Endodermal cell (in vitro differentiated cells): ENCODE results near the gene PLSCR5. TPM values are rescaled to one million over a fixed set of nuclear protein-coding genes. Genes with fewer than 3 reads are reported as not detected.

Experiments
- DNase-seq: peaks from one replicate; pipeline ENCODE4 v3.0.0-alpha.2; 2017
- H3K27ac ChIP-seq: 2 replicates; pipeline ENCODE4 v1.5.1; 2013; ENCODE audit warnings: mild to moderate bottlenecking, low read depth, low read length, moderate library complexity
- H3K27me3 ChIP-seq: 2 replicates; pipeline ENCODE4 v1.6.1; 2013; ENCODE audit warnings: mild to moderate bottlenecking, low read length, moderate library complexity; ENCODE audit not compliant: insufficient read depth, control insufficient read depth, poor library complexity, severe bottlenecking
- H3K36me3 ChIP-seq: 2 replicates; pipeline ENCODE4 v1.7.0; 2013; ENCODE audit warnings: mild to moderate bottlenecking, low read length, moderate library complexity; ENCODE audit not compliant: control insufficient read depth, insufficient read depth
- H3K4me1 ChIP-seq: one replicate; pipeline ENCODE4 v1.7.0; 2013; ENCODE audit warnings: low read length; ENCODE audit not compliant: control insufficient read depth, insufficient read depth
- H3K4me3 ChIP-seq: 2 replicates; pipeline ENCODE4 v1.5.1; 2013; ENCODE audit warnings: mild to moderate bottlenecking, low read length, moderate library complexity
- H3K9ac ChIP-seq: 2 replicates; pipeline ENCODE4 v1.6.1; 2013; ENCODE audit warnings: mild to moderate bottlenecking, low read length, moderate library complexity; ENCODE audit not compliant: poor library complexity, severe bottlenecking; ENCODE audit errors: extremely low read depth
- H3K9me3 ChIP-seq: 2 replicates; pipeline ENCODE4 v1.6.1; 2013; ENCODE audit warnings: mild to moderate bottlenecking, low read length, moderate library complexity; ENCODE audit not compliant: control insufficient read depth
- H3K27ac Mint-ChIP-seq: 2 replicates; pipeline ENCODE4 v1.8.0; 2020; ENCODE audit warnings: mixed read lengths
- H3K27me3 Mint-ChIP-seq: 2 replicates; pipeline ENCODE4 v1.8.0; 2021; ENCODE audit warnings: mild to moderate bottlenecking, mixed read lengths; ENCODE audit not compliant: insufficient read depth
- H3K36me3 Mint-ChIP-seq: 2 replicates; pipeline ENCODE4 v1.8.0; 2020; ENCODE audit warnings: low read depth, mixed read lengths
- H3K4me1 Mint-ChIP-seq: 2 replicates; pipeline ENCODE4 v1.8.0; 2020; ENCODE audit warnings: mixed read lengths
- H3K4me3 Mint-ChIP-seq: 2 replicates; pipeline ENCODE4 v1.8.0; 2020; ENCODE audit warnings: mild to moderate bottlenecking, moderate library complexity, mixed read lengths
- H3K9me3 Mint-ChIP-seq: 2 replicates; pipeline ENCODE4 v1.8.0; 2020; ENCODE audit warnings: mild to moderate bottlenecking, mixed read lengths
- CTCF ChIP-seq: fragments of 200-600 bp; sonication (generic); conservative IDR thresholded peaks from 2 replicates; pipeline ENCODE4 v1.5.0; 2021; ENCODE audit warnings: antibody characterized with exemption, mild to moderate bottlenecking
- WGBS, 2 experiments: methylation state at CpG; one replicate each; pipeline versions ENCODE4 v1.1.5 to v1.1.7; 2013; ENCODE audit warnings: missing lambda C conversion rate in 2 of 2, mixed read lengths in 1 of 2; ENCODE audit not compliant: insufficient coverage in 1 of 2, insufficient read length in 1 of 2; 5-methylcytosine and 5-hydroxymethylcytosine counted together
- total RNA-seq, 2 donors: library from RNA; stranded (reverse); fragmentation: NEBNext Ultra II Directional in 1 of 2; extraction: Animal tissue kit (Norgen Biotek cat#: 25700) in 1 of 2; gene quantifications; 2 replicates in 1 of 2; 3 replicates in 1 of 2; pipeline ENCODE4 v1.2.1, GENCODE V29; 2021

Gene PLSCR5
- total RNA-seq, 2 donors from 2014 or later, result not detected

GRCh38 chr3:146561463-146561862, 43.7 kb downstream of the PLSCR5 start:
- Mint-ChIP-seq H3K4me1 (no peaks in the 10 kb centered on the region), H3K27ac (no peak overlapping the region), H3K4me3 (no peak overlapping the region), H3K9me3 (peaks cover 22% of the 10 kb centered on the region), H3K27me3 (no peaks in the 10 kb centered on the region), H3K36me3 (peaks cover 5% of the 10 kb centered on the region)
- H3K36me3 ChIP-seq, result no peaks in the 10 kb centered on the region
- no peaks in the 10 kb centered on the region for H3K4me1 ChIP-seq
- H3K27ac ChIP-seq, result no peak overlapping the region
- no peak overlapping the region for H3K9ac ChIP-seq
- H3K27me3 ChIP-seq, result no peaks in the 10 kb centered on the region
- H3K9me3 ChIP-seq, result peaks cover 19% of the 10 kb centered on the region
- no peak overlapping the region for H3K4me3 ChIP-seq
- no peak for DNase-seq
- TF ChIP-seq CTCF, result no peak
- 78% methylated on average over 1 of the region's 1 CpG; no CpG with 5 or more reads in 1 of the 2 experiments for WGBS, 2 experiments

- Histone ChIP-seq H3K27ac (no peak overlapping the region), H3K9me3 (peaks cover 27% of the 10 kb centered on the region), H3K36me3 (no peaks in the 10 kb centered on the region), H3K9ac (no peak overlapping the region), H3K4me3 (no peak overlapping the region), H3K27me3 (no peaks in the 10 kb centered on the region), H3K4me1 (no peaks in the 10 kb centered on the region)
- no peaks in the 10 kb centered on the region for H3K4me1 Mint-ChIP-seq
- TF ChIP-seq CTCF, result no peak
- H3K27me3 Mint-ChIP-seq, result no peaks in the 10 kb centered on the region
- 90% methylated on average over 2 of the region's 2 CpGs; no CpG with 5 or more reads in 1 of the 2 experiments for WGBS, 2 experiments
- no peak for DNase-seq
- no peak overlapping the region for H3K4me3 Mint-ChIP-seq
- H3K9me3 Mint-ChIP-seq, result peaks cover 24% of the 10 kb centered on the region
- no peak overlapping the region for H3K27ac Mint-ChIP-seq
- H3K36me3 Mint-ChIP-seq, result no peaks in the 10 kb centered on the region
Observed at GRCh38 chr3:146560678-146561077, 44.5 kb downstream of the PLSCR5 start.

GRCh38 chr3:146559388-146559787, 45.8 kb downstream of the PLSCR5 start:
- Mint-ChIP-seq H3K36me3 (no peaks in the 10 kb centered on the region), H3K4me3 (no peak overlapping the region), H3K9me3 (peaks cover 27% of the 10 kb centered on the region), H3K4me1 (peaks cover under 1% of the 10 kb centered on the region), H3K27ac (no peak overlapping the region), H3K27me3 (no peaks in the 10 kb centered on the region)
- Histone ChIP-seq H3K9me3 (peaks cover 37% of the 10 kb centered on the region), H3K36me3 (no peaks in the 10 kb centered on the region), H3K4me1 (no peaks in the 10 kb centered on the region), H3K9ac (no peak overlapping the region), H3K4me3 (no peak overlapping the region), H3K27ac (no peak overlapping the region), H3K27me3 (no peaks in the 10 kb centered on the region)
- no peak for DNase-seq
- 92 to 93% methylated on average over 3 of the region's 3 CpGs for WGBS, 2 experiments
- TF ChIP-seq CTCF, result no peak
